H9 (cell line): ENCODE results near the gene RYR3. TPM values are rescaled to one million over a fixed set of nuclear protein-coding genes. Genes with fewer than 3 reads are reported as not detected.

ENCODE experiments used
- DNase-seq: peaks from one replicate; pipeline ENCODE4 v3.0.0-alpha.2; 2017
- H2AFZ ChIP-seq: one replicate; pipeline ENCODE4 v1.6.1; 2013; ENCODE audit warnings: mild to moderate bottlenecking, low read length, control low read depth, moderate library complexity
- H2AK5ac ChIP-seq: 2 replicates; pipeline ENCODE4 v1.6.1; 2013; ENCODE audit warnings: low read length, control low read depth, mixed read lengths; ENCODE audit not compliant: insufficient read length
- H2BK120ac ChIP-seq: one replicate; pipeline ENCODE4 v1.6.1; 2013; ENCODE audit warnings: low read depth, mild to moderate bottlenecking, low read length, control low read depth, inconsistent platforms; ENCODE audit not compliant: poor library complexity, severe bottlenecking
- H2BK12ac ChIP-seq: 2 replicates; pipeline ENCODE4 v1.6.1; 2013; ENCODE audit warnings: low read length, control low read depth, mixed read lengths, low read depth; ENCODE audit not compliant: insufficient read length
- H2BK15ac ChIP-seq: 2 replicates; pipeline ENCODE4 v1.6.1; 2013; ENCODE audit warnings: low read depth, low read length, control low read depth
- H2BK20ac ChIP-seq: one replicate; pipeline ENCODE4 v1.6.1; 2013; ENCODE audit warnings: low read depth, mild to moderate bottlenecking, low read length, control low read depth, inconsistent platforms; ENCODE audit not compliant: poor library complexity, severe bottlenecking
- H2BK5ac ChIP-seq: 2 replicates; pipeline ENCODE4 v1.6.1; 2013; ENCODE audit warnings: low read length, control low read depth, mixed read lengths; ENCODE audit not compliant: insufficient read length
- H3K14ac ChIP-seq: 2 replicates; pipeline ENCODE4 v1.6.1; 2013; ENCODE audit warnings: low read length, control low read depth; ENCODE audit not compliant: insufficient read depth
- H3K18ac ChIP-seq: 2 replicates; pipeline ENCODE4 v1.6.1; 2013; ENCODE audit warnings: low read depth, mild to moderate bottlenecking, mixed read lengths, low read length, control low read depth; ENCODE audit not compliant: insufficient read length
- H3K23ac ChIP-seq: 2 replicates; pipeline ENCODE4 v1.6.1; 2013; ENCODE audit warnings: low read length, control low read depth, mixed read lengths, low read depth; ENCODE audit not compliant: insufficient read length
- H3K23me2 ChIP-seq: 2 replicates; pipeline ENCODE4 v1.6.1; 2013; ENCODE audit warnings: low read depth, mild to moderate bottlenecking, mixed read lengths, low read length, control low read depth; ENCODE audit not compliant: insufficient read length, poor library complexity, severe bottlenecking
- H3K27ac ChIP-seq: 2 replicates; pipeline ENCODE4 v1.5.1; 2013; ENCODE audit warnings: low read length, control low read depth, mixed read lengths, low read depth; ENCODE audit not compliant: insufficient read length
- H3K27me3 ChIP-seq: 2 replicates; pipeline ENCODE4 v1.6.1; 2013; ENCODE audit warnings: low read length, control low read depth, inconsistent platforms; ENCODE audit not compliant: insufficient read depth
- H3K4ac ChIP-seq: 2 replicates; pipeline ENCODE4 v1.6.1; 2013; ENCODE audit warnings: low read depth, mild to moderate bottlenecking, control low read depth, inconsistent platforms, low read length, moderate library complexity
- H3K4me1 ChIP-seq: 2 replicates; pipeline ENCODE4 v1.6.1; 2013; ENCODE audit warnings: low read length, control low read depth, inconsistent platforms; ENCODE audit not compliant: insufficient read depth
- H3K4me2 ChIP-seq: 2 replicates; pipeline ENCODE4 v1.6.1; 2013; ENCODE audit warnings: low read length, control low read depth, mixed read lengths; ENCODE audit not compliant: insufficient read length, insufficient read depth
- H3K56ac ChIP-seq: 2 replicates; pipeline ENCODE4 v1.6.1; 2013; ENCODE audit warnings: low read depth, mild to moderate bottlenecking, mixed read lengths, low read length, control low read depth; ENCODE audit not compliant: insufficient read length
- H3K79me1 ChIP-seq: 2 replicates; pipeline ENCODE4 v1.6.1; 2013; ENCODE audit warnings: low read depth, mild to moderate bottlenecking, moderate library complexity, low read length, control low read depth, inconsistent platforms; ENCODE audit not compliant: insufficient read depth, poor library complexity, severe bottlenecking
- H3K79me2 ChIP-seq: 2 replicates; pipeline ENCODE4 v1.6.1; 2013; ENCODE audit warnings: low read length, control low read depth, inconsistent platforms; ENCODE audit not compliant: insufficient read depth
- H3K9ac ChIP-seq: 2 replicates; pipeline ENCODE4 v1.6.1; 2013; ENCODE audit warnings: low read length, control low read depth, mixed read lengths; ENCODE audit not compliant: insufficient read length; ENCODE audit errors: extremely low read depth
- H3K9me3 ChIP-seq: one replicate; pipeline ENCODE4 v1.6.1; 2013; ENCODE audit warnings: low read depth, low read length, inconsistent platforms; ENCODE audit not compliant: control insufficient read depth
- H3T11ph ChIP-seq: one replicate; pipeline ENCODE4 v1.6.1; 2013; ENCODE audit warnings: mild to moderate bottlenecking, low read length, control low read depth, inconsistent platforms
- H4K20me1 ChIP-seq: one replicate; pipeline ENCODE4 v1.6.1; 2013; ENCODE audit not compliant: control insufficient read depth, insufficient read length, insufficient read depth
- H4K5ac ChIP-seq: 2 replicates; pipeline ENCODE4 v1.6.1; 2013; ENCODE audit warnings: low read depth, mild to moderate bottlenecking, mixed read lengths, low read length, control low read depth; ENCODE audit not compliant: insufficient read length
- H4K8ac ChIP-seq: replicated peaks from 2 replicates; pipeline ENCODE4 v1.6.1; 2013; ENCODE audit warnings: low read length, control low read depth, mixed read lengths, low read depth; ENCODE audit not compliant: insufficient read length
- H4K91ac ChIP-seq: 2 replicates; pipeline ENCODE4 v1.6.1; 2013; ENCODE audit warnings: low read depth, mild to moderate bottlenecking, moderate library complexity, mixed read lengths, low read length, control low read depth; ENCODE audit not compliant: insufficient read length
- H3K27ac Mint-ChIP-seq, 3 experiments: 2 replicates in 2 of 3; 3 replicates in 1 of 3; pipeline ENCODE4 v1.8.0; 2020 to 2021; ENCODE audit warnings: mixed read lengths in 3 of 3, mild to moderate bottlenecking in 1 of 3, moderate library complexity in 1 of 3
- H3K27me3 Mint-ChIP-seq: 2 replicates; pipeline ENCODE4 v1.8.0; 2021; ENCODE audit warnings: low read depth, mild to moderate bottlenecking, moderate library complexity, mixed read lengths
- H3K36me3 Mint-ChIP-seq, 3 experiments: 2 replicates in 2 of 3; 3 replicates in 1 of 3; pipeline ENCODE4 v1.8.0; 2020 to 2021; ENCODE audit warnings: low read depth in 3 of 3, mixed read lengths in 3 of 3; ENCODE audit not compliant: insufficient read depth in 1 of 3
- H3K4me1 Mint-ChIP-seq, 2 experiments: 2 replicates each; pipeline ENCODE4 v1.8.0; 2020; ENCODE audit warnings: mixed read lengths in 2 of 2
- H3K4me3 Mint-ChIP-seq, 2 experiments: 2 replicates in 1 of 2; 3 replicates in 1 of 2; pipeline ENCODE4 v1.8.0; 2020 to 2021; ENCODE audit warnings: mild to moderate bottlenecking in 2 of 2, mixed read lengths in 2 of 2, moderate library complexity in 1 of 2
- H3K9me3 Mint-ChIP-seq, 2 experiments: 2 replicates in 1 of 2; 3 replicates in 1 of 2; pipeline ENCODE4 v1.8.0; 2020; ENCODE audit warnings: mild to moderate bottlenecking in 2 of 2, mixed read lengths in 2 of 2, moderate library complexity in 1 of 2
- CTCF ChIP-seq: fragments of 200-600 bp; sonication (generic); conservative IDR thresholded peaks from 3 replicates; pipeline ENCODE4 v1.8.0; 2021; ENCODE audit warnings: antibody characterized with exemption, mild to moderate bottlenecking
- total RNA-seq: library from RNA; stranded (reverse); gene quantifications from 2 replicates; pipeline ENCODE4 v1.2.1, GENCODE V29; 2021

RYR3 gene
- total RNA-seq, 1 experiment from 2014 or later = 0.85 TPM

DNA sequence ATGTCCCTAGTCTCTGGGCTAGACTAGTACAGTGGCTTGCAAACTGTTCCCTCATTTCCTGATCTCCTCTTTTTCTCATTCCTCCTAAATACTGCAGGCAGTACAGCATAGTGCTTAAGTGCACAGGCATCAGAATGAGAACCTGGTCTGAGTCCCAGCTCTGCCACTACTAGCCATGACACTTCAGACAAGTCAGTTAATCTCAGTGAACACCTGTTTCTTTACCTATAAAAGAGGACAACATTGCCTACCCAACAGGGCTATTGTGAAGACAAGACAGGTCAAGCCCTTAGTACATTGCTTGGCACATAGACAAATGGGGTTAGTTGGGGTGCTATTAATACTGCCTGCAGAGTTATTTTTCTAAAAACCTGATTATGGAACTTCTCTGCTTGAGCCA is 113.3 kb downstream of the RYR3 start:
- Histone ChIP-seq H3K14ac (no peak overlapping the region), H3K23ac (no peak overlapping the region), H3K4me1 (no peaks in the 10 kb centered on the region), H3K27me3 (no peaks in the 10 kb centered on the region), H2AFZ (no peak overlapping the region), H3K4me2 (no peak overlapping the region), H2BK15ac (no peak overlapping the region), H3K4ac (no peak overlapping the region), H4K91ac (no peak overlapping the region), H4K5ac (no peak overlapping the region), H3K23me2 (no peaks in the 10 kb centered on the region), H4K8ac (no peak overlapping the region), H4K20me1 (no peaks in the 10 kb centered on the region), H3T11ph (no peak overlapping the region), H2AK5ac (no peak overlapping the region), H3K79me1 (no peaks in the 10 kb centered on the region), H2BK20ac (no peak overlapping the region), H2BK5ac (no peak overlapping the region), H2BK12ac (no peak overlapping the region), H3K9me3 (no peaks in the 10 kb centered on the region), H3K79me2 (no peaks in the 10 kb centered on the region), H3K27ac (no peak overlapping the region), H3K18ac (no peak overlapping the region), H2BK120ac (no peak overlapping the region), H3K9ac (no peak overlapping the region), H3K56ac (no peak overlapping the region)
- Mint-ChIP-seq H3K9me3 (peaks cover 0 to 3% of the 10 kb centered on the region in 2 experiments; a peak in 2 of 5 replicates), H3K4me3 (no peak overlapping the region), H3K4me1 (peaks cover 5% of the 10 kb centered on the region in 2 experiments; a peak in 3 of 4 replicates), H3K27ac (no peak overlapping the region; a peak in 1 of 7 replicates), H3K36me3 (no peaks in the 10 kb centered on the region), H3K27me3 (no peaks in the 10 kb centered on the region)
- TF ChIP-seq CTCF = no peak
- DNase-seq = no peak
